GM12878 (cell line): Measurements from ENCODE around the gene DGKI. TPM values are rescaled to one million over a fixed set of nuclear protein-coding genes. Genes with fewer than 3 reads are reported as not detected.

ENCODE experiments used
- ATAC-seq: fragments of 200-7000 bp; cut with Tn5 transposase; 3 replicates; pipeline ENCODE4 v1.9.1; 2020; ENCODE audit warnings: mild to moderate bottlenecking, moderate library complexity
- BruUV-seq: library from RNA; stranded (reverse); fragments of 400-500 nt; replicated peaks from 2 replicates; lab custom pipeline; 2021; lab: Mats Ljungman, UMichigan
- CTCF ChIA-PET: fragments of 300-600 bp; sonication (Branson Sonifier 250); formaldehyde crosslinking; extraction: SDS; loops from one replicate; lab custom pipeline; 2021; ENCODE audit warnings: inconsistent platforms; lab: Yijun Ruan, JAX
- POLR2A ChIA-PET: fragments of 350-600 bp; formaldehyde crosslinking; extraction: SDS; loops from one replicate; lab custom pipeline; 2021; ENCODE audit warnings: inconsistent platforms; lab: Charles Lee
- RAD21 ChIA-PET: fragments of 300-600 bp; sonication (Branson Sonifier 250); formaldehyde crosslinking; loops from one replicate; lab custom pipeline; 2023; ENCODE audit warnings: antibody characterized with exemption; ENCODE audit not compliant: unreplicated experiment; lab: Charles Lee
- SMC1A ChIA-PET: fragments of 300-600 bp; sonication (Branson Sonifier 250); formaldehyde crosslinking; loops from one replicate; lab custom pipeline; 2023; ENCODE audit not compliant: unreplicated experiment, uncharacterized antibody; lab: Charles Lee
- DNase-seq: peaks from one replicate; pipeline ENCODE4 v3.0.0-alpha.2; 2011; ENCODE audit warnings: low read depth, low spot score
- FAIRE-seq: peaks from 3 replicates; lab custom pipeline; 2011; peaks lifted over from hg19 to GRCh38; lab: Jason Lieb, UNC
- H2AFZ ChIP-seq: 2 replicates; pipeline ENCODE4 v1.6.0; 2011; ENCODE audit warnings: low read depth, low read length, control low read depth; ENCODE audit not compliant: control insufficient read depth
- H3K27ac ChIP-seq: 2 replicates; pipeline ENCODE4 v1.5.1; 2011; ENCODE audit warnings: control low read depth; ENCODE audit not compliant: control insufficient read depth, insufficient read depth
- H3K27me3 ChIP-seq, 2 experiments: replicated peaks in 1 of 2; 2 replicates each; pipeline versions ENCODE4 v1.6.0 to v1.6.1; 2011; ENCODE audit warnings: low read length in 1 of 2; ENCODE audit not compliant: control insufficient read depth in 2 of 2, insufficient read depth in 2 of 2
- H3K36me3 ChIP-seq, 2 experiments: 2 replicates each; pipeline ENCODE4 v1.5.1; 2011; ENCODE audit warnings: low read length in 1 of 2; ENCODE audit not compliant: control insufficient read depth in 2 of 2, insufficient read depth in 2 of 2
- H3K4me1 ChIP-seq: 2 replicates; pipeline ENCODE4 v1.6.1; 2011; ENCODE audit warnings: mild to moderate bottlenecking, low read length, moderate library complexity, mixed read lengths; ENCODE audit not compliant: control insufficient read depth, insufficient read depth
- H3K4me2 ChIP-seq: 2 replicates; pipeline ENCODE4 v1.6.0; 2011; ENCODE audit warnings: control low read depth; ENCODE audit not compliant: control insufficient read depth, insufficient read depth
- H3K4me3 ChIP-seq: fragments of 200-600 bp; sonication (generic); 2 replicates; pipeline ENCODE4 v1.5.1; 2016
- H3K79me2 ChIP-seq: 2 replicates; pipeline ENCODE4 v1.6.0; 2011; ENCODE audit warnings: low read length; ENCODE audit not compliant: control insufficient read depth, insufficient read depth
- H3K9ac ChIP-seq: 2 replicates; pipeline ENCODE4 v1.8.0; 2011; ENCODE audit warnings: low read length, control low read depth, mixed read lengths; ENCODE audit not compliant: control insufficient read depth, insufficient read depth
- H3K9me3 ChIP-seq: replicated peaks from 3 replicates; pipeline ENCODE4 v1.5.1; 2011; ENCODE audit warnings: mild to moderate bottlenecking, low read length; ENCODE audit not compliant: control insufficient read depth, insufficient read depth
- H4K20me1 ChIP-seq: 2 replicates; pipeline ENCODE4 v1.6.0; 2011; ENCODE audit not compliant: control insufficient read depth, insufficient read depth
- BCLAF1 ChIP-seq: fragments of 450-650 bp; IDR thresholded peaks from 2 replicates; pipeline ENCODE4 v1.6.1; 2017; ENCODE audit warnings: antibody characterized with exemption, mild to moderate bottlenecking, moderate library complexity
- MYC ChIP-seq: IDR thresholded peaks from 2 replicates; pipeline ENCODE4 v1.6.1; 2011; ENCODE audit warnings: mild to moderate bottlenecking, low read length, moderate library complexity, inconsistent platforms; ENCODE audit not compliant: insufficient read depth, insufficient replicate concordance, insufficient read length, severe bottlenecking
- NFYA ChIP-seq: IDR thresholded peaks from 2 replicates; pipeline ENCODE4 v1.6.1; 2011; ENCODE audit warnings: low read depth, mild to moderate bottlenecking, low read length, improper control_type of control experiment, borderline replicate concordance
- RBBP5 ChIP-seq: fragments of 200-600 bp; sonication (generic); conservative IDR thresholded peaks from 2 replicates; pipeline ENCODE4 v1.6.1; 2016
- SMARCA5 ChIP-seq: fragments of 450-650 bp; IDR thresholded peaks from 2 replicates; pipeline ENCODE4 v1.6.1; 2017; ENCODE audit warnings: mild to moderate bottlenecking
- SRF ChIP-seq, 2 experiments: IDR thresholded peaks; 2 replicates each; pipeline ENCODE4 v1.6.1; 2011; ENCODE audit warnings: low read depth in 2 of 2, low read length in 2 of 2, mild to moderate bottlenecking in 1 of 2, moderate library complexity in 1 of 2
- WGBS: methylation state at CpG from one replicate; pipeline ENCODE4 v1.1.6; 2016; ENCODE audit warnings: low lambda C conversion rate; ENCODE audit not compliant: insufficient replicate concordance, insufficient coverage; ENCODE audit errors: missing lambda C conversion rate; 5-methylcytosine and 5-hydroxymethylcytosine counted together
- in situ Hi-C: fragments of 300-500 bp; cut with MboI; formaldehyde crosslinking; loops from 9 replicates; pipeline ENCODE4 v1.14.3; 2018; ENCODE audit warnings: mixed read lengths
- intact Hi-C: fragments of 100-400 bp; cut with micrococcal nuclease; formaldehyde crosslinking; loops from one replicate; pipeline ENCODE4 v1.14.2; 2022; ENCODE audit not compliant: unreplicated experiment
- polyA plus RNA-seq, 11 experiments: library from polyadenylated mRNA; depleted of rRNA in 4 of 11; unstranded in 6 of 11; stranded (reverse) in 5 of 11; fragments of >200 nt; fragmentation: Nextera tagmentation in 4 of 11; fragmentation: Illumina TruSeq in 1 of 11; extraction: Ambion mirVana in 4 of 11; extraction: Trizol in 1 of 11; gene quantifications; 1 replicate in 1 of 11; 2 replicates in 10 of 11; pipeline versions ENCODE4 v1.2.1 to v1.2.3, GENCODE V29; 2011 to 2016; ENCODE audit warnings: inconsistent platforms in 2 of 11, missing spikeins in 2 of 11, low read depth in 1 of 11
- total RNA-seq, 4 experiments: library from RNA; depleted of rRNA in 3 of 4; stranded (reverse); fragments of >200 nt in 3 of 4; fragmentation: Illumina TruSeq in 1 of 4; extraction: Trizol in 1 of 4; gene quantifications; 2 replicates each; pipeline versions ENCODE4 v1.2.1 to v1.2.3, GENCODE V29; 2013 to 2021

DGKI gene
- total and polyA plus RNA-seq, 10 of the 15 experiments (the other 5 are each of a cell fraction or from before 2014, with no cell fraction given), result 10.4 to 37.1 (median 22.1) TPM

- Histone ChIP-seq H3K27me3 (no peaks in the 10 kb centered on the region), H3K4me3 (no peak overlapping the region), H3K79me2 (no peaks in the 10 kb centered on the region), H3K4me1 (no peaks in the 10 kb centered on the region), H3K27ac (no peak overlapping the region), H3K36me3 (no peaks in the 10 kb centered on the region), H4K20me1 (no peaks in the 10 kb centered on the region), H3K4me2 (no peak overlapping the region), H3K9me3 (no peaks in the 10 kb centered on the region), H3K9ac (no peak overlapping the region), H2AFZ (no peak overlapping the region)
- ATAC-seq, result no peak
- ChIA-PET SMC1A (interaction anchor here (0.8 to 3.3 kb wide), 12 partner anchors 7 to 257 kb away, joined by 3 to 30 read pairs (median 8); no protein-coding TSS in a partner anchor), POLR2A (interaction anchor here (0.9 to 1.9 kb wide), 4 partner anchors 10 to 29 kb away, joined by 4 to 9 read pairs (median 4); no protein-coding TSS in a partner anchor), RAD21 (interaction anchor here (0.6 to 1.7 kb wide), 3 partner anchors 11 to 85 kb away, joined by 3 to 4 read pairs (median 4); no protein-coding TSS in a partner anchor), CTCF (interaction anchor here (1.5 to 2.1 kb wide), 2 partner anchors 15 to 61 kb away, joined by 4 to 5 read pairs; no protein-coding TSS in a partner anchor)
- in situ Hi-C loops, result no loop called here
- no peak for FAIRE-seq
- 0% methylated on average over 3 of the region's 3 CpGs for WGBS
- no TSS peak for BruUV-seq
- intact Hi-C loops, result no loop called here
- TF ChIP-seq RBBP5, result no peak
- TF ChIP-seq MYC, result no peak
- no peak for TF ChIP-seq SRF (IDR thresholded peaks at IDR 0.05; ENCODE audit: low read depth in 2 of 2, low read length in 2 of 2)
- no peak for TF ChIP-seq BCLAF1
- TF ChIP-seq SMARCA5, result no peak
- TF ChIP-seq NFYA, result no peak
- no peak for DNase-seq
These were observed 104.7 kb downstream of the DGKI start for GRCh38 chr7:137742051-137742450.
